GM19193 (cell line): ENCODE results near the gene KCNH1.

Source experiments
- POLR2A ChIP-seq: IDR thresholded peaks from 4 replicates; pipeline ENCODE4 v1.6.1; 2011; ENCODE audit not compliant: insufficient read depth, insufficient read length; ENCODE audit errors: extremely low read depth

Gene KCNH1

GRCh38 chr1:210758261-210758660 is 375.7 kb downstream of the KCNH1 start:
- TF ChIP-seq POLR2A = no peak

- no peak for TF ChIP-seq POLR2A
Measured at GRCh38 chr1:210757677-210758076, 376.3 kb downstream of the KCNH1 start.

DNA sequence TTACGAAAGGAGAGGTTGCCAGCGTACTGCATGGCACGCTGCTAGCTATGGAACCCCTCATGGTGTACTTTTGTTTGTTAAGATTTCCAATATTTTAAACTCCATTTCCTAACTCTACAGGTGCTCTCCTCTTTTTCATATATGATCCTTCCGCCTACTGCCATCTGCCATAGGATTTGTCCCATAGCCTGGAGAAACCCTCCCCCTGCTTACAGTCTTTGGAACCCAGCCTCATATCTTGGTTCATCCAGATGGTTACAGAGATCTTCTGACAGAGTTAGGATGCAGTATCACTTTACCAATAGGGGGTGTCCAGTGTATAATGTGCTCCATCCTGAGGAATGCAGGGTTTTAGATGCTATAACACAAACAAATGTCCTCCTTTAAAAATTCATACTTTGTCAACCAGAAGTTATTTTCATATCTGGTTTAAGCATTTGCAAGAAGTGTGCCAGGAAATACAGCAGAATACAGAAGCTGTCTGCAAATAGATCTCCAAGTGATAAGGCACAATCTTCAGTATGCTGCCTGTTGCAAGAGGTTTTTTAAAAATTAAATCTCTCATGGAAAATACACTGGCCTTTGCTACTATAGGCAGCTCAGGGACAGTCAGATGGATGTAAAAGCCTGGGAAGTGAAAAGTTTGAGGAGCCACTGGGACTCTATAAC is 377.8 kb downstream of the KCNH1 start:
- TF ChIP-seq POLR2A = no peak

GRCh38 chr1:210754878-210755665 is 378.9 kb downstream of the KCNH1 start:
- no peak for TF ChIP-seq POLR2A

DNA sequence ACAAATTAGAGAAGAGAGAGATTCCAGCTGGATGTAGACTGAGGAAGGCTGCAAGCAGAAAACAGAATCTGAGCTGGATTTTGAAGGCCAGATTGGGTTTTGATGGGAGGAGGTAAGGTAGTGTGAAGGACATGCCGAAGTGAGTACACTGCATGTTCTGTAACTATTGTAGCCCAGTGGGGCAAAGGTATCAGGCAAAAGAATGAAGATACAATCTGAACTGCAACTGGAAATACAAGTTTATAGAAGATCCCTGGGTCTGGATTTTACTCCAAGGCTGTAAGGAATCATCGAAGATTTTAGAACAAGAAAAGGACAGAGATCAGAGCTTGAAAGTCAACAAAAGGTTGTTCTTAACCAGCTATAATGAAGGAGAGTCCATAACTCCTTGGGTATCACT is 382.0 kb downstream of the KCNH1 start:
- TF ChIP-seq POLR2A = no peak

DNA sequence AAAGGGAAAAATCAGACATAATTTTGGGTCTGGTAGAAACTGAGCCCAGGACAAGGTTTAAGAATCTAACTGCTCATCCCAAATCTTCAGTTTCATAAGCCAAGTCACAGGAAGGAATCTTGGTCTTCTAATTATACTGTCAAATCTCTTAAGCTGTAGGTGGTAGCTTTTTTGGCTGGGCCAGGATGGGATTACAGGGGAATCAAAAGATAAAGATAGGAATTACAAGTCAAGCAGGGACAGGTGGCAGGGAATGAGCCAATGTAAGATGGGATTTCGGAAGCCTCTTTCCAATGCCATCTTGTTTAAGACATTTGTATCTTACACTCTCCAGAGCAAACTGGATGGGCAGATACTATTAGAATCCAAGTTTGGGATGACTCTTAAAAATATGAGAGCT is 383.5 kb downstream of the KCNH1 start:
- TF ChIP-seq POLR2A = no peak

- TF ChIP-seq POLR2A = no peak
Measured at GRCh38 chr1:210748796-210749195, 385.2 kb downstream of the KCNH1 start.

GRCh38 chr1:210747890-210748289 is 386.1 kb downstream of the KCNH1 start:
- TF ChIP-seq POLR2A = no peak

- TF ChIP-seq POLR2A = no peak
Measured at GRCh38 chr1:210747112-210747511, 386.8 kb downstream of the KCNH1 start.

GRCh38 chr1:210746024-210746731 is 387.8 kb downstream of the KCNH1 start:
- TF ChIP-seq POLR2A = no peak

GRCh38 chr1:210743038-210743437 is 390.9 kb downstream of the KCNH1 start:
- no peak for TF ChIP-seq POLR2A

GRCh38 chr1:210741564-210741963 is 392.4 kb downstream of the KCNH1 start:
- no peak for TF ChIP-seq POLR2A

DNA sequence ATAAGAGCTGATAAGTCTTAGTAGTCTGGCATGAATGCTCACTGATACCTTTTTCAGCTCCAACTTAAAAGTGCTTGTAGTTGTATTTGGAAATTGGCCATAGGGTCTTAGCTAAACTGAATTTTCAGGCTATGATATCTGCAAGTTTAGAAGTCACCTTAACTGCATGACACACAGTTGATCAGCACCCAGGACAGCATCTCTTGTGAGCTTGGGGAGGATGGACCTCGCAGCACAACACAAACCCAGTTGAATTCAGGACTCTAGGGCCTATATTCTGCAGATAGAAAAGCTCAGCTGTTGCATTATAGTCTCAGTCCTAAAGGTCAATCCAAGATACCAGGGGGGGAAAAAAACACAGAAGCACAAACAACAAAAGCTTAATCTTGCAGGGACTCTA is 394.3 kb downstream of the KCNH1 start:
- no peak for TF ChIP-seq POLR2A

DNA sequence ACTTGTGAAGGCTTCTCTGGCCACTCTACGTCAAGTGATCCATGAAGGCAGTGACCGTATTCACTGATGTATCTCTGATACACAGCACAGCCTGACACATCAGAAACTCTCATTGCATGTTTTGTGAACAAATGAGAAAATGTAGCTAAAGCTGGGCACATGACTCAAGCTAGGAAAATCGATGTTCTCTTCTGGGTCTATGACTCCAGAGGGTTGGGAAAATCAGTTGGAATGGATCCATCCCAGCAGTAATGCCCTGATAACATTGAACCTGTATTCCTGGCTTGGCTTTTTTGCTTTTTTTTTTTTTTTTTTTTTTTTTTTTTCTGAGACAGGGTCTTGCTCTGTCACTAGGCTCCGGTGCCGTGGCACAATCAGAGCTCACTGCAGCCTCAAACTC is 395.7 kb downstream of the KCNH1 start:
- TF ChIP-seq POLR2A = no peak

DNA sequence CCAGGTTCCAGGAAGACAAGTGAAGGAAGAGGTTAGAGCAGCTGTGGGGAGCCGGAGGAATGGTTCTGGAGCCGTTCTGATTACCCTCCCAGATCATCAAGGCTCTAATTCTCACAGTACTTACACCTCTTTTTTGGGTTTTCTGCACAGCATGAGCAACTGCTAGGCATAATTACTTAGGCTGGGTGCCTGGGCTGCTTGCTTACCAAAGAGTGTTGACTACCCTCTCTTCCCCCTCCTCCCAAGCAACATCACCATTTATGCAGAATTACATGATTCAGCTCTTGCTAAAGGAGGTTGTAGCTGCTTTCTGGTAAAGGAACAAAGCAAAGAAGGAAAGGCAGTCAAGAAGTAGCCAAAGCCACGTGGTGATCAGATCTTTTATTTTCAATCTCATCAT is 397.2 kb downstream of the KCNH1 start:
- TF ChIP-seq POLR2A = no peak

GRCh38 chr1:210731597-210731996 is 402.4 kb downstream of the KCNH1 start:
- no peak for TF ChIP-seq POLR2A

DNA sequence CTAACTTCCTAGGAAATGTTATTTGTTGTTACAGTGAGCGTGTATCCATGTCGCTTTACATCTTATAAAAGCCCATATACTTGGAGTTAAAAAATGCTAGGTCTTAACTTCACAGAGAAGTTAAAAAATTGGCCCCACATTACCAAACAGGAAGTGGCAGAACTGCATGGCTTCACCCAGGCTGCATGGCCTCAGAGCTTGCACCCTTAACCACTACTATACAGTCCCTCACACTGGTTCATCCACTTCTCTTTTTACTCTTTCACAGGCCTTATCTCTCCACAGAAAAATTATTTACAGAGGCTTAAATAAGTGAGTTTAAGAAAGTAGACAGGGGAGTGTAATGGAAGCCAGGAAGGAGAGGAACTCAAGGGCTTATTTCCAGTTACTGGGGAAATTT is 402.8 kb downstream of the KCNH1 start:
- TF ChIP-seq POLR2A = no peak

- TF ChIP-seq POLR2A = no peak
Measured at GRCh38 chr1:210730023-210730422, 403.9 kb downstream of the KCNH1 start.
